H1 (cell line): ENCODE results near the gene OR56A4. TPM values are rescaled to one million over a fixed set of nuclear protein-coding genes. Genes with fewer than 3 reads are reported as not detected.

Experiments used
- RFX5 ChIP-seq: IDR thresholded peaks from 2 replicates; pipeline ENCODE4 v1.6.1; 2011; ENCODE audit warnings: low read depth, low read length, improper control_type of control experiment, borderline replicate concordance
- RNF2 ChIP-seq: fragments of 200-900, 300-1000 bp; sonication (generic); IDR thresholded peaks from 2 replicates; pipeline ENCODE4 v1.7.1; 2016; ENCODE audit warnings: borderline replicate concordance, low read depth, mild to moderate bottlenecking, antibody characterized with exemption, low read length; ENCODE audit not compliant: poor library complexity, severe bottlenecking; ENCODE audit errors: missing control alignments
- polyA plus RNA-seq, 7 experiments: library from polyadenylated mRNA; depleted of rRNA in 3 of 7; stranded (reverse) in 5 of 7; unstranded in 2 of 7; fragments of >200 nt in 5 of 7; fragments of 200-250 nt in 2 of 7; gene quantifications; 1 replicate in 5 of 7; 2 replicates in 1 of 7; 4 replicates in 1 of 7; pipeline versions ENCODE4 v1.2.1 to v1.2.3, GENCODE V29; 2011 to 2013; ENCODE audit warnings: missing spikeins in 2 of 7, mixed read lengths in 2 of 7
- total RNA-seq: library from RNA; stranded (reverse); fragmentation: NEBNext Ultra II Directional; extraction: Animal tissue kit (Norgen Biotek cat#: 25700); gene quantifications from 2 replicates; pipeline ENCODE4 v1.2.1, GENCODE V29; 2021

The OR56A4 gene
- total and polyA plus RNA-seq, 2 of the 8 experiments (the other 6 are each of a cell fraction or from before 2014, with no cell fraction given) = 0.15 TPM; not detected in 1

DNA sequence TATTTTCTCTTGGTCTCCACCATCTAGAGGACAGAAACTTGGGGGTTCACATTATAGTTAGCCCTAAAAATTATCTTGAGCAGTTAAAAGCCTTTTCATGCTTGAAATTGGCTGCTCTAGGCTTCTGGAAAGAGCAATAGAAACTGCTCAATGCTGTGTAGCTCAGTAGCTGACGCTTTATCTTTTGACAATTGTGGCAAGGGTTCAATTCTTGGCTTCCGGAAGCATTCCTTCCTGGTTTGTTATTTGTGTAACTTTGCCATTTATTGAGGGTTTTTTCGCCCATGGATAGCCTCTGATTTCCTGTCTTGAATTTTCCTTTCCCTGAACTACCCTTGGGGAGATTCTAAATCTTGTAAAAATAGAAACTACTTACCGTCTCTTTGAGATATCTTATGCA lies 34.1 kb upstream of the OR56A4 start (continued):
- TF ChIP-seq RNF2 (no peak), RFX5 (no peak)
